ENCODE data around the gene SPRED2.

SPRED2 gene

DNA sequence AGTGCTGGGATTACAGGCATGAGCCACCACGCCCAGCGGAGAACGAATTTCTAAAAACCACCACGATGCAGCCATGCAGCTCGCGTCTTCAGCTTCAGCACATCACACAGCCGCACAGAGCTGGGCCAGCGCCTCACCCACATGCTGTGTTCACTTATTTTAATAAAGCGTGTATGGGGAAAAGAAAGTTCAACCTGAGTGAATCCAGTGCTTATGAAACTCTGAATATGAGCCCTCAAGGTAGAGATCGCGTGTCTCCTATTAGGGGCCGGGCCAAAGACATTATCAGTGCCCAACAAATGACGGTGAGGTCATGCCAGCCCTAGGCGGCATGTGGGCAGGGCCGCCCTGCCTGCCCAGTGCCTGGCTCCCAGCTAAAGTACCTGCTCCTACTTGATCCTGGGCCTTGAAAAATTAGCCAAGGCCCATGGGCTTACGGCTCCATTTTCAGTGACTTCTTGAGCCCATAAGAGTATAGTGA is 44.3 kb downstream of the SPRED2 start (continued):
- TF ChIP-seq, protein P1, sequence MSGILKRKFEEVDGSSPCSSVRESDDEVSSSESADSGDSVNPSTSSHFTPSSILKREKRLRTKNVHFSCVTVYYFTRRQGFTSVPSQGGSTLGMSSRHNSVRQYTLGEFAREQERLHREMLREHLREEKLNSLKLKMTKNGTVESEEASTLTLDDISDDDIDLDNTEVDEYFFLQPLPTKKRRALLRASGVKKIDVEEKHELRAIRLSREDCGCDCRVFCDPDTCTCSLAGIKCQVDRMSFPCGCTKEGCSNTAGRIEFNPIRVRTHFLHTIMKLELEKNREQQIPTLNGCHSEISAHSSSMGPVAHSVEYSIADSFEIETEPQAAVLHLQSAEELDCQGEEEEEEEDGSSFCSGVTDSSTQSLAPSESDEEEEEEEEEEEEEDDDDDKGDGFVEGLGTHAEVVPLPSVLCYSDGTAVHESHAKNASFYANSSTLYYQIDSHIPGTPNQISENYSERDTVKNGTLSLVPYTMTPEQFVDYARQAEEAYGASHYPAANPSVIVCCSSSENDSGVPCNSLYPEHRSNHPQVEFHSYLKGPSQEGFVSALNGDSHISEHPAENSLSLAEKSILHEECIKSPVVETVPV (CRISPR knock-in tag; IDR thresholded peaks at IDR 0.05): no peak
- TF ChIP-seq, protein P2, sequence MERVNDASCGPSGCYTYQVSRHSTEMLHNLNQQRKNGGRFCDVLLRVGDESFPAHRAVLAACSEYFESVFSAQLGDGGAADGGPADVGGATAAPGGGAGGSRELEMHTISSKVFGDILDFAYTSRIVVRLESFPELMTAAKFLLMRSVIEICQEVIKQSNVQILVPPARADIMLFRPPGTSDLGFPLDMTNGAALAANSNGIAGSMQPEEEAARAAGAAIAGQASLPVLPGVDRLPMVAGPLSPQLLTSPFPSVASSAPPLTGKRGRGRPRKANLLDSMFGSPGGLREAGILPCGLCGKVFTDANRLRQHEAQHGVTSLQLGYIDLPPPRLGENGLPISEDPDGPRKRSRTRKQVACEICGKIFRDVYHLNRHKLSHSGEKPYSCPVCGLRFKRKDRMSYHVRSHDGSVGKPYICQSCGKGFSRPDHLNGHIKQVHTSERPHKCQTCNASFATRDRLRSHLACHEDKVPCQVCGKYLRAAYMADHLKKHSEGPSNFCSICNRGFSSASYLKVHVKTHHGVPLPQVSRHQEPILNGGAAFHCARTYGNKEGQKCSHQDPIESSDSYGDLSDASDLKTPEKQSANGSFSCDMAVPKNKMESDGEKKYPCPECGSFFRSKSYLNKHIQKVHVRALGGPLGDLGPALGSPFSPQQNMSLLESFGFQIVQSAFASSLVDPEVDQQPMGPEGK (CRISPR knock-in tag; IDR thresholded peaks at IDR 0.05; ENCODE audit: borderline replicate concordance): no peak

DNA sequence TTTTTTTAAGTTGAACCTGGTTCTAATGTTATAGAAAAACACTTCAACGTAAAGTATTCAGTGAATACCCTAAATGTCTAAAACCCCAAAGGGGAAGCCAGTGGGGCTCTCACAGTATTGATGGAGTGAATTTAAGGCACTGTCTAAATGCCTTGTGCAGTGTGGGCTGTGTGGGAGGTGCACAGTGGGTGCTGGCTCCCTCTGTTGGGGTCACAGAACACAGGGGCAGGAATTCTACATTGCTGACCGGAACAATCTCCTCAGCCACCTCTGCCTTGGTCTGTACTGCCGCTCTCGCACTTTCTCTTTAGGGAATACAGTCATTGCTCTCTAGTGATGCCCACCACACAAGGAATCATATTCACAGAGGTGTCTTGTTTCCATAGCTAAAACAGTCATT is 45.4 kb downstream of the SPRED2 start:
- no peak for TF ChIP-seq ISL1 (CRISPR knock-in tag; IDR thresholded peaks at IDR 0.05)
- no peak for TF ChIP-seq ZC3H10 (CRISPR knock-in tag; IDR thresholded peaks at IDR 0.05)
- TF ChIP-seq, protein P3, sequence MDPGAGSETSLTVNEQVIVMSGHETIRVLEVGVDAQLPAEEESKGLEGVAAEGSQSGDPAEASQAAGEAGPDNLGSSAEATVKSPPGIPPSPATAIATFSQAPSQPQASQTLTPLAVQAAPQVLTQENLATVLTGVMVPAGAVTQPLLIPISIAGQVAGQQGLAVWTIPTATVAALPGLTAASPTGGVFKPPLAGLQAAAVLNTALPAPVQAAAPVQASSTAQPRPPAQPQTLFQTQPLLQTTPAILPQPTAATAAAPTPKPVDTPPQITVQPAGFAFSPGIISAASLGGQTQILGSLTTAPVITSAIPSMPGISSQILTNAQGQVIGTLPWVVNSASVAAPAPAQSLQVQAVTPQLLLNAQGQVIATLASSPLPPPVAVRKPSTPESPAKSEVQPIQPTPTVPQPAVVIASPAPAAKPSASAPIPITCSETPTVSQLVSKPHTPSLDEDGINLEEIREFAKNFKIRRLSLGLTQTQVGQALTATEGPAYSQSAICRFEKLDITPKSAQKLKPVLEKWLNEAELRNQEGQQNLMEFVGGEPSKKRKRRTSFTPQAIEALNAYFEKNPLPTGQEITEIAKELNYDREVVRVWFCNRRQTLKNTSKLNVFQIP (CRISPR knock-in tag; IDR thresholded peaks at IDR 0.05; ENCODE audit: borderline replicate concordance, low read depth): no peak
- TF ChIP-seq ARNTL (CRISPR knock-in tag; IDR thresholded peaks at IDR 0.05; ENCODE audit: borderline replicate concordance, low read depth): no peak
- no peak for TF ChIP-seq OSR1 (CRISPR knock-in tag; IDR thresholded peaks at IDR 0.05)
- TF ChIP-seq, protein P4, sequence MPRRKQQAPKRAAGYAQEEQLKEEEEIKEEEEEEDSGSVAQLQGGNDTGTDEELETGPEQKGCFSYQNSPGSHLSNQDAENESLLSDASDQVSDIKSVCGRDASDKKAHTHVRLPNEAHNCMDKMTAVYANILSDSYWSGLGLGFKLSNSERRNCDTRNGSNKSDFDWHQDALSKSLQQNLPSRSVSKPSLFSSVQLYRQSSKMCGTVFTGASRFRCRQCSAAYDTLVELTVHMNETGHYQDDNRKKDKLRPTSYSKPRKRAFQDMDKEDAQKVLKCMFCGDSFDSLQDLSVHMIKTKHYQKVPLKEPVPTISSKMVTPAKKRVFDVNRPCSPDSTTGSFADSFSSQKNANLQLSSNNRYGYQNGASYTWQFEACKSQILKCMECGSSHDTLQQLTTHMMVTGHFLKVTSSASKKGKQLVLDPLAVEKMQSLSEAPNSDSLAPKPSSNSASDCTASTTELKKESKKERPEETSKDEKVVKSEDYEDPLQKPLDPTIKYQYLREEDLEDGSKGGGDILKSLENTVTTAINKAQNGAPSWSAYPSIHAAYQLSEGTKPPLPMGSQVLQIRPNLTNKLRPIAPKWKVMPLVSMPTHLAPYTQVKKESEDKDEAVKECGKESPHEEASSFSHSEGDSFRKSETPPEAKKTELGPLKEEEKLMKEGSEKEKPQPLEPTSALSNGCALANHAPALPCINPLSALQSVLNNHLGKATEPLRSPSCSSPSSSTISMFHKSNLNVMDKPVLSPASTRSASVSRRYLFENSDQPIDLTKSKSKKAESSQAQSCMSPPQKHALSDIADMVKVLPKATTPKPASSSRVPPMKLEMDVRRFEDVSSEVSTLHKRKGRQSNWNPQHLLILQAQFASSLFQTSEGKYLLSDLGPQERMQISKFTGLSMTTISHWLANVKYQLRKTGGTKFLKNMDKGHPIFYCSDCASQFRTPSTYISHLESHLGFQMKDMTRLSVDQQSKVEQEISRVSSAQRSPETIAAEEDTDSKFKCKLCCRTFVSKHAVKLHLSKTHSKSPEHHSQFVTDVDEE (CRISPR knock-in tag; IDR thresholded peaks at IDR 0.05): no peak
- no peak for TF ChIP-seq PPARA (CRISPR knock-in tag; IDR thresholded peaks at IDR 0.05; ENCODE audit: borderline replicate concordance)
- no peak for TF ChIP-seq ZNF8 (CRISPR knock-in tag; IDR thresholded peaks at IDR 0.05)
- no peak for TF ChIP-seq CSDC2 (CRISPR knock-in tag; IDR thresholded peaks at IDR 0.05)
- no peak for TF ChIP-seq ZNF565 (CRISPR knock-in tag; conservative IDR thresholded peaks at IDR 0.05; ENCODE audit: low read depth)
- TF ChIP-seq ZFP3 (CRISPR knock-in tag; IDR thresholded peaks at IDR 0.05): no peak
- TF ChIP-seq, protein P2 (CRISPR knock-in tag; IDR thresholded peaks at IDR 0.05; ENCODE audit: borderline replicate concordance): no peak
- no peak for TF ChIP-seq RARB (CRISPR knock-in tag; IDR thresholded peaks at IDR 0.05)
- no peak for TF ChIP-seq TCF4 (CRISPR knock-in tag; IDR thresholded peaks at IDR 0.05; ENCODE audit: borderline replicate concordance)
- no peak for TF ChIP-seq ZNF70 (CRISPR knock-in tag; IDR thresholded peaks at IDR 0.05)
- no peak for ATAC-seq

DNA sequence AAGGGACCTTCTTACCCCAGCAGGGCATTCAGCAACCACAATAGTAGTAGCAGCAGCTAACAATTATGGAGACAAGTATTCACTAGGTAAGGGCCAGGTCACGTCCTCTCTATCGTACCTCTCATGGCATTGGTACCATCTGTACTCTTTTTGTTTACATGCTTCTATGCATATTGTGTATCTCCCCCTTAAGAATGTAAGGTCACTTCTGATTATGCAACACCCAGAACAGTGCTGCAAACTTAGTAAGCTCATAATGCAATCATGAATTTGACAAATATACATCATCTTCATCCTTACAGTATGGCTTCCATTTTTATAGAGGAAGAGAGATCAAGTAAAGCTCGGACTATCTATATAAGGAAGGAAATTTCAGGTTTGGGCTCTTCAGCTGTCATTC is 46.1 kb downstream of the SPRED2 start:
- no peak for TF ChIP-seq ESRRG (CRISPR knock-in tag; IDR thresholded peaks at IDR 0.05)
- TF ChIP-seq ZC3H10 (CRISPR knock-in tag; IDR thresholded peaks at IDR 0.05): no peak
- TF ChIP-seq, protein P4 (CRISPR knock-in tag; IDR thresholded peaks at IDR 0.05): no peak
- TF ChIP-seq TOX (CRISPR knock-in tag; IDR thresholded peaks at IDR 0.05; ENCODE audit: borderline replicate concordance): no peak
- no peak for TF ChIP-seq ISL1 (CRISPR knock-in tag; IDR thresholded peaks at IDR 0.05)
- TF ChIP-seq ZNF8 (CRISPR knock-in tag; IDR thresholded peaks at IDR 0.05): no peak
- no peak for TF ChIP-seq SNAI2 (CRISPR knock-in tag; IDR thresholded peaks at IDR 0.05)
- TF ChIP-seq BACH2 (CRISPR knock-in tag; IDR thresholded peaks at IDR 0.05; ENCODE audit: borderline replicate concordance): no peak
- ATAC-seq: no peak

Data from SK-N-SH treated with all-trans-retinoic acid at 6 μM for 48 hours (cell line).